ENCODE measurements around the gene FGF14. TPM values are rescaled to one million over a fixed set of nuclear protein-coding genes. Genes with fewer than 3 reads are reported as not detected.

The FGF14 gene
- total and polyA plus RNA-seq, 2 experiments from 2014 or later, result 0.03 TPM; not detected in 1

DNA sequence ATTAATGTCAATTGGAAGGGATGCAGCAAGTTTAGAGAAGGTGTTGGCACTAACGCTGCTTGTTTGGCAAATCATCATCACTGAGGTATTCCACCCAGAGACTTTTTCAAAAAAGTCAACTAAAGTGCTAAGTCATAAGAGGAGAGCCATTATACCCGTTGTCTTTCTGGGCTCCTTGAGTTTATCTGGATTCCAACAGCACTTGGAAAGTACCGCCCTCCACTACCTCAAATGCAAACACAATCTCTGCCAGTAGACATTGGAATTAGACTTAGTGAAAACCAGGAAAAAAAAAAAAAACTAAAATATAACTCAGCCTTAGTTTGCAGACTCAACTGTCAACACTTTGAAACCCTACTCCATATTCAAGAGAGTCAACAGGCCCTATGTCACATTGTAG, 683.4 kb downstream of the FGF14 start (continued):
- TF ChIP-seq CREB1 (CRISPR knock-in tag; IDR thresholded peaks at IDR 0.05; ENCODE audit: low read depth) (no peak), POLR2AphosphoS5 (IDR thresholded peaks at IDR 0.05; ENCODE audit: low read depth) (no peak), EZH2phosphoT487 (IDR thresholded peaks at IDR 0.05; ENCODE audit: unreplicated experiment) (no peak)

DNA sequence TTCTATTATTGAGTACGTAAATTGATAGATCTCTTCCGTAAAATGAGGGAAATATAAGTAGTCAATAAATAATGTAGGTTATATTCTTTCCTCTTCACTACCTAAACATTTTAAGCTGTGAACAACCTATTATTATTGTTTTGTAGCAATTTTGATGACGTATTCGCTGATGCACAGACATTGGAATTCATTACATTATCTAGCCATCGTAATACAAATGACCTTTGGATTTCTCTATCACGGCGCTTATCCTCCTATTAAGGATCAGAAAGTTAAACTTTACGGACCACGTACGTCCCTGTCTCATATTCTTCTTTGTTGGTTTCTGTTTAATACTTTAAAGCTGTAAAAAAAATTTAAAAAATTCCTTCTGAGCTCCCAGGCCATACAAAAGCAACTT, 684.5 kb downstream of the FGF14 start:
- no peak for TF ChIP-seq STAT1 (IDR thresholded peaks at IDR 0.05; ENCODE audit: unreplicated experiment)
- no peak for TF ChIP-seq POLR2AphosphoS5 (IDR thresholded peaks at IDR 0.05; ENCODE audit: low read depth)
- TF ChIP-seq, protein P1, sequence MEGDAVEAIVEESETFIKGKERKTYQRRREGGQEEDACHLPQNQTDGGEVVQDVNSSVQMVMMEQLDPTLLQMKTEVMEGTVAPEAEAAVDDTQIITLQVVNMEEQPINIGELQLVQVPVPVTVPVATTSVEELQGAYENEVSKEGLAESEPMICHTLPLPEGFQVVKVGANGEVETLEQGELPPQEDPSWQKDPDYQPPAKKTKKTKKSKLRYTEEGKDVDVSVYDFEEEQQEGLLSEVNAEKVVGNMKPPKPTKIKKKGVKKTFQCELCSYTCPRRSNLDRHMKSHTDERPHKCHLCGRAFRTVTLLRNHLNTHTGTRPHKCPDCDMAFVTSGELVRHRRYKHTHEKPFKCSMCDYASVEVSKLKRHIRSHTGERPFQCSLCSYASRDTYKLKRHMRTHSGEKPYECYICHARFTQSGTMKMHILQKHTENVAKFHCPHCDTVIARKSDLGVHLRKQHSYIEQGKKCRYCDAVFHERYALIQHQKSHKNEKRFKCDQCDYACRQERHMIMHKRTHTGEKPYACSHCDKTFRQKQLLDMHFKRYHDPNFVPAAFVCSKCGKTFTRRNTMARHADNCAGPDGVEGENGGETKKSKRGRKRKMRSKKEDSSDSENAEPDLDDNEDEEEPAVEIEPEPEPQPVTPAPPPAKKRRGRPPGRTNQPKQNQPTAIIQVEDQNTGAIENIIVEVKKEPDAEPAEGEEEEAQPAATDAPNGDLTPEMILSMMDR (conservative IDR thresholded peaks at IDR 0.05; ENCODE audit: low read depth in 2 of 2), result no peak
- no peak for TF ChIP-seq ZNF331 (CRISPR knock-in tag; IDR thresholded peaks at IDR 0.05; ENCODE audit: low read depth)
- TF ChIP-seq, protein P2, sequence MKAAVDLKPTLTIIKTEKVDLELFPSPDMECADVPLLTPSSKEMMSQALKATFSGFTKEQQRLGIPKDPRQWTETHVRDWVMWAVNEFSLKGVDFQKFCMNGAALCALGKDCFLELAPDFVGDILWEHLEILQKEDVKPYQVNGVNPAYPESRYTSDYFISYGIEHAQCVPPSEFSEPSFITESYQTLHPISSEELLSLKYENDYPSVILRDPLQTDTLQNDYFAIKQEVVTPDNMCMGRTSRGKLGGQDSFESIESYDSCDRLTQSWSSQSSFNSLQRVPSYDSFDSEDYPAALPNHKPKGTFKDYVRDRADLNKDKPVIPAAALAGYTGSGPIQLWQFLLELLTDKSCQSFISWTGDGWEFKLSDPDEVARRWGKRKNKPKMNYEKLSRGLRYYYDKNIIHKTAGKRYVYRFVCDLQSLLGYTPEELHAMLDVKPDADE (IDR thresholded peaks at IDR 0.05), result no peak
- TF ChIP-seq EZH2phosphoT487 (IDR thresholded peaks at IDR 0.05; ENCODE audit: unreplicated experiment), result no peak
- TF ChIP-seq, protein P3, sequence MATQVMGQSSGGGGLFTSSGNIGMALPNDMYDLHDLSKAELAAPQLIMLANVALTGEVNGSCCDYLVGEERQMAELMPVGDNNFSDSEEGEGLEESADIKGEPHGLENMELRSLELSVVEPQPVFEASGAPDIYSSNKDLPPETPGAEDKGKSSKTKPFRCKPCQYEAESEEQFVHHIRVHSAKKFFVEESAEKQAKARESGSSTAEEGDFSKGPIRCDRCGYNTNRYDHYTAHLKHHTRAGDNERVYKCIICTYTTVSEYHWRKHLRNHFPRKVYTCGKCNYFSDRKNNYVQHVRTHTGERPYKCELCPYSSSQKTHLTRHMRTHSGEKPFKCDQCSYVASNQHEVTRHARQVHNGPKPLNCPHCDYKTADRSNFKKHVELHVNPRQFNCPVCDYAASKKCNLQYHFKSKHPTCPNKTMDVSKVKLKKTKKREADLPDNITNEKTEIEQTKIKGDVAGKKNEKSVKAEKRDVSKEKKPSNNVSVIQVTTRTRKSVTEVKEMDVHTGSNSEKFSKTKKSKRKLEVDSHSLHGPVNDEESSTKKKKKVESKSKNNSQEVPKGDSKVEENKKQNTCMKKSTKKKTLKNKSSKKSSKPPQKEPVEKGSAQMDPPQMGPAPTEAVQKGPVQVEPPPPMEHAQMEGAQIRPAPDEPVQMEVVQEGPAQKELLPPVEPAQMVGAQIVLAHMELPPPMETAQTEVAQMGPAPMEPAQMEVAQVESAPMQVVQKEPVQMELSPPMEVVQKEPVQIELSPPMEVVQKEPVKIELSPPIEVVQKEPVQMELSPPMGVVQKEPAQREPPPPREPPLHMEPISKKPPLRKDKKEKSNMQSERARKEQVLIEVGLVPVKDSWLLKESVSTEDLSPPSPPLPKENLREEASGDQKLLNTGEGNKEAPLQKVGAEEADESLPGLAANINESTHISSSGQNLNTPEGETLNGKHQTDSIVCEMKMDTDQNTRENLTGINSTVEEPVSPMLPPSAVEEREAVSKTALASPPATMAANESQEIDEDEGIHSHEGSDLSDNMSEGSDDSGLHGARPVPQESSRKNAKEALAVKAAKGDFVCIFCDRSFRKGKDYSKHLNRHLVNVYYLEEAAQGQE (IDR thresholded peaks at IDR 0.05; ENCODE audit: unreplicated experiment), result no peak
- no peak for TF ChIP-seq CREB1 (CRISPR knock-in tag; IDR thresholded peaks at IDR 0.05; ENCODE audit: low read depth)
- TF ChIP-seq ZNF114 (CRISPR knock-in tag; IDR thresholded peaks at IDR 0.05), result no peak
- no peak for TF ChIP-seq EZH2 (IDR thresholded peaks at IDR 0.05; ENCODE audit: low read depth, unreplicated experiment)
- TF ChIP-seq, protein P4, sequence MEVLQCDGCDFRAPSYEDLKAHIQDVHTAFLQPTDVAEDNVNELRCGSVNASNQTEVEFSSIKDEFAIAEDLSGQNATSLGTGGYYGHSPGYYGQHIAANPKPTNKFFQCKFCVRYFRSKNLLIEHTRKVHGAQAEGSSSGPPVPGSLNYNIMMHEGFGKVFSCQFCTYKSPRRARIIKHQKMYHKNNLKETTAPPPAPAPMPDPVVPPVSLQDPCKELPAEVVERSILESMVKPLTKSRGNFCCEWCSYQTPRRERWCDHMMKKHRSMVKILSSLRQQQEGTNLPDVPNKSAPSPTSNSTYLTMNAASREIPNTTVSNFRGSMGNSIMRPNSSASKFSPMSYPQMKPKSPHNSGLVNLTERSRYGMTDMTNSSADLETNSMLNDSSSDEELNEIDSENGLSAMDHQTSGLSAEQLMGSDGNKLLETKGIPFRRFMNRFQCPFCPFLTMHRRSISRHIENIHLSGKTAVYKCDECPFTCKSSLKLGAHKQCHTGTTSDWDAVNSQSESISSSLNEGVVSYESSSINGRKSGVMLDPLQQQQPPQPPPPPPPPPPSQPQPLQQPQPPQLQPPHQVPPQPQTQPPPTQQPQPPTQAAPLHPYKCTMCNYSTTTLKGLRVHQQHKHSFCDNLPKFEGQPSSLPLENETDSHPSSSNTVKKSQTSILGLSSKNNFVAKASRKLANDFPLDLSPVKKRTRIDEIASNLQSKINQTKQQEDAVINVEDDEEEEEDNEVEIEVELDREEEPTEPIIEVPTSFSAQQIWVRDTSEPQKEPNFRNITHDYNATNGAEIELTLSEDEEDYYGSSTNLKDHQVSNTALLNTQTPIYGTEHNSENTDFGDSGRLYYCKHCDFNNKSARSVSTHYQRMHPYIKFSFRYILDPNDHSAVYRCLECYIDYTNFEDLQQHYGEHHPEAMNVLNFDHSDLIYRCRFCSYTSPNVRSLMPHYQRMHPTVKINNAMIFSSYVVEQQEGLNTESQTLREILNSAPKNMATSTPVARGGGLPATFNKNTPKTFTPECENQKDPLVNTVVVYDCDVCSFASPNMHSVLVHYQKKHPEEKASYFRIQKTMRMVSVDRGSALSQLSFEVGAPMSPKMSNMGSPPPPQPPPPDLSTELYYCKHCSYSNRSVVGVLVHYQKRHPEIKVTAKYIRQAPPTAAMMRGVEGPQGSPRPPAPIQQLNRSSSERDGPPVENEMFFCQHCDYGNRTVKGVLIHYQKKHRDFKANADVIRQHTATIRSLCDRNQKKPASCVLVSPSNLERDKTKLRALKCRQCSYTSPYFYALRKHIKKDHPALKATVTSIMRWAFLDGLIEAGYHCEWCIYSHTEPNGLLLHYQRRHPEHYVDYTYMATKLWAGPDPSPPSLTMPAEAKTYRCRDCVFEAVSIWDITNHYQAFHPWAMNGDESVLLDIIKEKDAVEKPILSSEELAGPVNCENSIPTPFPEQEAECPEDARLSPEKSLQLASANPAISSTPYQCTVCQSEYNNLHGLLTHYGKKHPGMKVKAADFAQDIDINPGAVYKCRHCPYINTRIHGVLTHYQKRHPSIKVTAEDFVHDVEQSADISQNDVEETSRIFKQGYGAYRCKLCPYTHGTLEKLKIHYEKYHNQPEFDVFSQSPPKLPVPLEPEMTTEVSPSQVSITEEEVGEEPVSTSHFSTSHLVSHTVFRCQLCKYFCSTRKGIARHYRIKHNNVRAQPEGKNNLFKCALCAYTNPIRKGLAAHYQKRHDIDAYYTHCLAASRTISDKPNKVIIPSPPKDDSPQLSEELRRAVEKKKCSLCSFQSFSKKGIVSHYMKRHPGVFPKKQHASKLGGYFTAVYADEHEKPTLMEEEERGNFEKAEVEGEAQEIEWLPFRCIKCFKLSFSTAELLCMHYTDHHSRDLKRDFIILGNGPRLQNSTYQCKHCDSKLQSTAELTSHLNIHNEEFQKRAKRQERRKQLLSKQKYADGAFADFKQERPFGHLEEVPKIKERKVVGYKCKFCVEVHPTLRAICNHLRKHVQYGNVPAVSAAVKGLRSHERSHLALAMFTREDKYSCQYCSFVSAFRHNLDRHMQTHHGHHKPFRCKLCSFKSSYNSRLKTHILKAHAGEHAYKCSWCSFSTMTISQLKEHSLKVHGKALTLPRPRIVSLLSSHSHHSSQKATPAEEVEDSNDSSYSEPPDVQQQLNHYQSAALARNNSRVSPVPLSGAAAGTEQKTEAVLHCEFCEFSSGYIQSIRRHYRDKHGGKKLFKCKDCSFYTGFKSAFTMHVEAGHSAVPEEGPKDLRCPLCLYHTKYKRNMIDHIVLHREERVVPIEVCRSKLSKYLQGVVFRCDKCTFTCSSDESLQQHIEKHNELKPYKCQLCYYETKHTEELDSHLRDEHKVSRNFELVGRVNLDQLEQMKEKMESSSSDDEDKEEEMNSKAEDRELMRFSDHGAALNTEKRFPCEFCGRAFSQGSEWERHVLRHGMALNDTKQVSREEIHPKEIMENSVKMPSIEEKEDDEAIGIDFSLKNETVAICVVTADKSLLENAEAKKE (CRISPR knock-in tag; IDR thresholded peaks at IDR 0.05), result no peak
- no peak for TF ChIP-seq JUNB (IDR thresholded peaks at IDR 0.05; ENCODE audit: unreplicated experiment)
- no peak for TF ChIP-seq NANOG (IDR thresholded peaks at IDR 0.05; ENCODE audit: borderline replicate concordance)
- H3K4me3 Mint-ChIP-seq, result no peak overlapping the region

More for the DNA sequence above, 684.5 kb downstream of the FGF14 start:
- H3K4me3 ChIP-seq, result no peak overlapping the region
- no peaks in the 10 kb centered on the region for H3K4me1 ChIP-seq (ENCODE audit: insufficient read depth)
- Mint-ChIP-seq H3K36me3 (ENCODE audit: low read depth) (no peaks in the 10 kb centered on the region), H3K27me3 (ENCODE audit: insufficient read depth, low read depth, poor library complexity) (no peaks in the 10 kb centered on the region), H3K9me3 (no peaks in the 10 kb centered on the region), H3K4me1 (no peaks in the 10 kb centered on the region), H3K27ac (no peak overlapping the region)
- no peak for DNase-seq (ENCODE audit: low spot score)
- ATAC-seq, result no peak
- no peak overlapping the region for H3K4me2 ChIP-seq
- H2AFZ ChIP-seq, result no peak overlapping the region
- H3K27ac ChIP-seq (ENCODE audit: low read depth), result no peak overlapping the region
- H4K20me1 ChIP-seq (replicated peaks; ENCODE audit: insufficient read depth), result no peaks in the 10 kb centered on the region
- no peaks in the 10 kb centered on the region for H3K9me2 ChIP-seq (ENCODE audit: insufficient read depth)
- H3K27me3 ChIP-seq (ENCODE audit: insufficient read depth), result no peaks in the 10 kb centered on the region
- H3F3A ChIP-seq (replicated peaks; ENCODE audit: low read depth), result no peaks in the 10 kb centered on the region
- no peaks in the 10 kb centered on the region for H3K79me2 ChIP-seq (replicated peaks; ENCODE audit: insufficient read depth)
- H3K36me3 ChIP-seq (ENCODE audit: insufficient read depth), result no peaks in the 10 kb centered on the region

All from GM23338 (cell line).